Esophagus muscularis mucosa (tissue), 4 donors: Measurements from ENCODE around the gene DMXL2. TPM values are rescaled to one million over a fixed set of nuclear protein-coding genes. Genes with fewer than 3 reads are reported as not detected.

ENCODE experiments used
- DNase-seq: peaks from one replicate; pipeline ENCODE4 v3.0.0-alpha.2; 2017; ENCODE audit errors: extremely low spot score
- H3K27ac ChIP-seq, 4 donors: fragments of 200-600 bp; sonication (generic); replicated peaks in 1 of 4; 1 replicate in 3 of 4; 2 replicates in 1 of 4; pipeline ENCODE4 v1.5.1; 2016 to 2019; ENCODE audit warnings: mild to moderate bottlenecking in 1 of 4
- H3K27me3 ChIP-seq, 4 donors: fragments of 200-600 bp; sonication (generic); one replicate each; pipeline versions ENCODE4 v1.5.1 to v1.6.0; 2016 to 2019
- H3K36me3 ChIP-seq, 4 donors: fragments of 200-600 bp; sonication (generic); one replicate each; pipeline ENCODE4 v1.5.1; 2016 to 2019
- H3K4me1 ChIP-seq, 4 donors: fragments of 200-600 bp; sonication (generic); one replicate each; pipeline ENCODE4 v1.5.1; 2016 to 2019
- H3K4me3 ChIP-seq, 4 donors: fragments of 200-600 bp; sonication (generic); 1 replicate in 2 of 4; 2 replicates in 2 of 4; pipeline ENCODE4 v1.5.1; 2016 to 2019; ENCODE audit warnings: mild to moderate bottlenecking in 4 of 4, moderate library complexity in 1 of 4
- H3K9me3 ChIP-seq, 4 donors: fragments of 200-600 bp; sonication (generic); 1 replicate in 3 of 4; 2 replicates in 1 of 4; pipeline ENCODE4 v1.5.1; 2016 to 2019
- CTCF ChIP-seq, 3 experiments: fragments of 200-600 bp in 2 of 3; fragments of 450-650 bp in 1 of 3; sonication (generic) in 2 of 3; IDR thresholded peaks; one replicate each; pipeline ENCODE4 v1.5.1; 2017 to 2019; ENCODE audit warnings: antibody characterized with exemption in 3 of 3, mild to moderate bottlenecking in 2 of 3, moderate library complexity in 1 of 3
- EP300 ChIP-seq: sonication (generic); formaldehyde crosslinking; IDR thresholded peaks from one replicate; pipeline ENCODE4 v1.6.1; 2017; ENCODE audit warnings: antibody characterized with exemption
- POLR2A ChIP-seq: fragments of 450-650 bp; IDR thresholded peaks from one replicate; pipeline ENCODE4 v1.6.1; 2017; ENCODE audit warnings: antibody characterized with exemption, moderate library complexity, mild to moderate bottlenecking, low read depth
- POLR2AphosphoS5 ChIP-seq, 2 donors: sonication (generic); formaldehyde crosslinking; IDR thresholded peaks; one replicate each; pipeline ENCODE4 v1.6.1; 2017; ENCODE audit warnings: antibody characterized with exemption in 2 of 2
- WGBS: methylation state at CpG from one replicate; pipeline ENCODE4 v1.1.5; 2018; 5-methylcytosine and 5-hydroxymethylcytosine counted together
- intact Hi-C: fragments of 100-400 bp; cut with DNase I; formaldehyde crosslinking; loops from one replicate; pipeline ENCODE4 v1.15.1; 2023
- total RNA-seq, 4 donors: library from RNA; depleted of rRNA; stranded (reverse); fragments of >200 nt; gene quantifications; one replicate each; pipeline versions ENCODE4 v1.1.0 to v1.2.1, GENCODE V29; 2016

The DMXL2 gene
- total RNA-seq, 4 donors from 2014 or later, result 18.8 to 26.6 (median 19.3) TPM

GRCh38 chr15:51641490-51642130 is 19.0 kb upstream of the DMXL2 start:
- no peaks in the 10 kb centered on the region for H3K9me3 ChIP-seq
- TF ChIP-seq EP300 (no peak), POLR2AphosphoS5 (IDR thresholded peaks at IDR 0.05) (no peak)
- intact Hi-C loops, result no loop called here
- H3K27me3 ChIP-seq, result no peaks in the 10 kb centered on the region
- H3K27ac ChIP-seq, result no peak overlapping the region
- no peak overlapping the region for H3K4me3 ChIP-seq
- no peaks in the 10 kb centered on the region for H3K4me1 ChIP-seq
- H3K36me3 ChIP-seq, result no peaks in the 10 kb centered on the region
- 53% methylated on average over 4 of the region's 4 CpGs for WGBS
- no peak for DNase-seq

GRCh38 chr15:51634591-51635198 is 12.1 kb upstream of the DMXL2 start:
- Histone ChIP-seq H3K27me3 (no peaks in the 10 kb centered on the region), H3K9me3 (no peaks in the 10 kb centered on the region), H3K4me3 (no peak overlapping the region), H3K36me3 (no peaks in the 10 kb centered on the region), H3K4me1 (no peaks in the 10 kb centered on the region), H3K27ac (no peak overlapping the region)
- intact Hi-C loops, result no loop called here
- no peak for DNase-seq
- no peak for TF ChIP-seq POLR2A
- TF ChIP-seq EP300, result no peak
- TF ChIP-seq CTCF (IDR thresholded peaks at IDR 0.05), result no peak
- no peak for TF ChIP-seq POLR2AphosphoS5 (IDR thresholded peaks at IDR 0.05)
- 60% methylated on average over 3 of the region's 3 CpGs for WGBS

- Histone ChIP-seq H3K27ac (no peak overlapping the region), H3K36me3 (no peaks in the 10 kb centered on the region), H3K4me1 (no peaks in the 10 kb centered on the region), H3K9me3 (no peaks in the 10 kb centered on the region), H3K27me3 (no peaks in the 10 kb centered on the region), H3K4me3 (no peak overlapping the region)
- DNase-seq, result no peak
- TF ChIP-seq CTCF (IDR thresholded peaks at IDR 0.05) (no peak), POLR2A (no peak), EP300 (no peak), POLR2AphosphoS5 (IDR thresholded peaks at IDR 0.05) (no peak)
- WGBS, result 52% methylated on average over 1 of the region's 1 CpG
- intact Hi-C loops, result no loop called here
These were observed 7.0 kb upstream of the DMXL2 start for GRCh38 chr15:51629612-51630011.

GRCh38 chr15:51625236-51625635 is 2.7 kb upstream of the DMXL2 start:
- Histone ChIP-seq H3K27me3 (no peaks in the 10 kb centered on the region), H3K27ac (no peak overlapping the region), H3K4me1 (peaks cover 3 to 30% (median 22%) of the 10 kb centered on the region in 4 donors), H3K36me3 (no peaks in the 10 kb centered on the region), H3K4me3 (no peak overlapping the region), H3K9me3 (no peaks in the 10 kb centered on the region)
- TF ChIP-seq CTCF (IDR thresholded peaks at IDR 0.05) (no peak), POLR2AphosphoS5 (IDR thresholded peaks at IDR 0.05) (no peak), POLR2A (no peak), EP300 (no peak)
- WGBS, result 52% methylated on average over 1 of the region's 1 CpG
- intact Hi-C loops, result no loop called here
- no peak for DNase-seq

- 78% methylated on average over 4 of the region's 4 CpGs for WGBS
- H3K27ac ChIP-seq, result no peak overlapping the region
- no peak for DNase-seq
- H3K27me3 ChIP-seq, result no peaks in the 10 kb centered on the region
- no peak overlapping the region for H3K4me3 ChIP-seq
- intact Hi-C loops, result loop anchor here (5.0 kb wide), 1 partner anchor 87 kb away; no protein-coding TSS in a partner anchor
- H3K4me1 ChIP-seq, result peaks cover 3 to 37% (median 29%) of the 10 kb centered on the region in 4 donors
- H3K36me3 ChIP-seq, result no peaks in the 10 kb centered on the region
- H3K9me3 ChIP-seq, result no peaks in the 10 kb centered on the region
- TF ChIP-seq CTCF (IDR thresholded peaks at IDR 0.05), result no peak
- no peak for TF ChIP-seq POLR2A
- TF ChIP-seq EP300, result no peak
- TF ChIP-seq POLR2AphosphoS5 (IDR thresholded peaks at IDR 0.05), result no peak
These were observed 1.5 kb upstream of the DMXL2 start for GRCh38 chr15:51624022-51624421.
